WTC11 (cell line): ENCODE results near the gene SCAF8.

Experiments used
- CREB1 ChIP-seq: sonication (generic); formaldehyde crosslinking; IDR thresholded peaks from 2 replicates; pipeline ENCODE4 v1.8.0; 2023; ENCODE audit warnings: mild to moderate bottlenecking, missing genetic modification reagents
- CTCF ChIP-seq: fragments of 200-600 bp; IDR thresholded peaks from 2 replicates; pipeline ENCODE4 v1.8.0; 2022; ENCODE audit warnings: antibody characterized with exemption
- MXD4 ChIP-seq: fragments of 250-450 bp; sonication (Bioruptor Pico); IDR thresholded peaks from 2 replicates; pipeline ENCODE4 v1.8.0; 2021; ENCODE audit warnings: mild to moderate bottlenecking, moderate library complexity, borderline replicate concordance
- OVOL2 ChIP-seq: fragments of 250-450 bp; sonication (Bioruptor Pico); IDR thresholded peaks from 2 replicates; pipeline ENCODE4 v1.9.0; 2021; ENCODE audit warnings: mild to moderate bottlenecking, borderline replicate concordance
- TEAD1 ChIP-seq: sonication (generic); formaldehyde crosslinking; IDR thresholded peaks from 2 replicates; pipeline ENCODE4 v1.8.0; 2022; ENCODE audit warnings: mild to moderate bottlenecking, missing genetic modification reagents
- TF ChIP-seq, protein P1 (sequence below): sonication (generic); formaldehyde crosslinking; IDR thresholded peaks from 2 replicates; pipeline ENCODE4 v1.8.0; 2022; ENCODE audit warnings: mild to moderate bottlenecking, missing genetic modification reagents

DNA sequence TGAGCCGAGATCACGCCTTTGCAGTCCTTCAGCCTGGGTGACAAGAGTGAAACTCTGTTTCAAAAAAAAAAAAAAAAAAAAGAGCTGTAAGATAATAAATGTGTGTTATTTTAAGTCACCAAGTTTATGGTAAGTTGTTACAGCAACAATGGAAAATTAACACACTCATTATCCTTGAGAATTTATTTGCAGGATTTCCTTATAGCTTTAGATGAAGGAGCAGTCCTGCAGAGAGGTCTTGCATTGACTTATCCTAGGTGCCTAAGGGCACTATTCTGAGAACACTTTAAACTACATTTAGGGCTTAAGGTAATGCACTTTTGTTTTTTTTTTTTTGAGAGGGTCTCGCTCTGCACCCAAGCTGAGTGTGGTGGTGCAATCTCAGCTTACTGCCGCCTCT, 13.8 kb upstream of the SCAF8 start:
- TF ChIP-seq, protein P1, sequence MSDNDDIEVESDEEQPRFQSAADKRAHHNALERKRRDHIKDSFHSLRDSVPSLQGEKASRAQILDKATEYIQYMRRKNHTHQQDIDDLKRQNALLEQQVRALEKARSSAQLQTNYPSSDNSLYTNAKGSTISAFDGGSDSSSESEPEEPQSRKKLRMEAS = no peak
- TF ChIP-seq MXD4 (CRISPR knock-in tag) = no peak
- no peak for TF ChIP-seq OVOL2 (CRISPR knock-in tag)
- no peak for TF ChIP-seq CTCF
- TF ChIP-seq TEAD1 (CRISPR knock-in tag) = no peak
- no peak for TF ChIP-seq CREB1 (CRISPR knock-in tag)
